Keratinocyte (primary cell): Measurements from ENCODE around the gene RASIP1. TPM values are rescaled to one million over a fixed set of nuclear protein-coding genes. Genes with fewer than 3 reads are reported as not detected.

ENCODE experiments used
- DNase-seq: peaks from one replicate; pipeline ENCODE4 v3.0.0-alpha.2; 2011; ENCODE audit warnings: low read depth, missing footprints, low spot score
- FAIRE-seq: peaks from 2 replicates; lab custom pipeline; 2011; peaks lifted over from hg19 to GRCh38; lab: Jason Lieb, UNC
- H2AFZ ChIP-seq: 2 replicates; pipeline ENCODE4 v1.6.0; 2012; ENCODE audit warnings: low read length, control low read depth, inconsistent platforms; ENCODE audit not compliant: control insufficient read depth
- H3K27ac ChIP-seq: 2 replicates; pipeline ENCODE4 v1.5.1; 2011; ENCODE audit warnings: low read length; ENCODE audit not compliant: control insufficient read depth, insufficient read depth
- H3K27me3 ChIP-seq: 3 replicates; pipeline ENCODE4 v1.6.0; 2011; ENCODE audit warnings: low read length; ENCODE audit not compliant: control insufficient read depth, insufficient read depth; ENCODE audit errors: extremely low read depth
- H3K36me3 ChIP-seq, 2 experiments: 2 replicates in 1 of 2; 3 replicates in 1 of 2; pipeline ENCODE4 v1.5.1; 2011; ENCODE audit warnings: low read length in 2 of 2, mild to moderate bottlenecking in 1 of 2; ENCODE audit not compliant: control insufficient read depth in 2 of 2, insufficient read depth in 2 of 2; ENCODE audit errors: extremely low read depth in 1 of 2
- H3K4me1 ChIP-seq: 3 replicates; pipeline ENCODE4 v1.5.1; 2011; ENCODE audit warnings: low read length; ENCODE audit not compliant: control insufficient read depth, insufficient read depth; ENCODE audit errors: extremely low read depth
- H3K4me2 ChIP-seq: 3 replicates; pipeline ENCODE4 v1.6.0; 2011; ENCODE audit warnings: low read depth, low read length; ENCODE audit not compliant: control insufficient read depth, insufficient read depth; ENCODE audit errors: extremely low read depth
- H3K4me3 ChIP-seq, 3 experiments: fragments of 200-600 bp in 1 of 3; sonication (generic) in 1 of 3; 2 replicates in 2 of 3; 3 replicates in 1 of 3; pipeline ENCODE4 v1.5.1; 2011 to 2016; ENCODE audit warnings: low read length in 3 of 3, mild to moderate bottlenecking in 3 of 3, control low read depth in 2 of 3, inconsistent platforms in 1 of 3, low read depth in 1 of 3, mixed read lengths in 1 of 3, mixed run types in 1 of 3, moderate library complexity in 1 of 3; ENCODE audit not compliant: control insufficient read depth in 2 of 3, insufficient read depth in 2 of 3; ENCODE audit errors: extremely low read depth in 1 of 3
- H3K79me2 ChIP-seq: 2 replicates; pipeline ENCODE4 v1.6.0; 2012; ENCODE audit warnings: low read length; ENCODE audit not compliant: control insufficient read depth, insufficient read depth
- H3K9ac ChIP-seq: 3 replicates; pipeline ENCODE4 v1.6.0; 2011; ENCODE audit warnings: low read length; ENCODE audit not compliant: control insufficient read depth, insufficient read depth; ENCODE audit errors: extremely low read depth
- H3K9me1 ChIP-seq: 3 replicates; pipeline ENCODE4 v1.6.0; 2011; ENCODE audit warnings: low read length; ENCODE audit not compliant: control insufficient read depth, insufficient read depth; ENCODE audit errors: extremely low read depth
- H3K9me3 ChIP-seq: 2 replicates; pipeline ENCODE4 v1.5.1; 2012; ENCODE audit warnings: low read depth, low read length; ENCODE audit not compliant: control insufficient read depth
- H4K20me1 ChIP-seq: 3 replicates; pipeline ENCODE4 v1.6.0; 2011; ENCODE audit warnings: low read length; ENCODE audit not compliant: control insufficient read depth, insufficient read depth; ENCODE audit errors: extremely low read depth
- EZH2 ChIP-seq: IDR thresholded peaks from one replicate; pipeline ENCODE4 v1.6.1; 2012; ENCODE audit warnings: inconsistent platforms, mild to moderate bottlenecking, low read length, moderate library complexity
- dilution Hi-C: fragments of 300-500 bp; cut with MboI; formaldehyde crosslinking; loops from one replicate; pipeline ENCODE4 v1.7.0; 2020; ENCODE audit warnings: low sequenced_read_pairs; ENCODE audit not compliant: extremely low pct_ligation_motif_present
- polyA plus RNA-seq, 5 experiments: library from polyadenylated mRNA; depleted of rRNA in 3 of 5; stranded (reverse) in 3 of 5; stranded (forward) in 1 of 5; unstranded in 1 of 5; fragments of >200 nt; gene quantifications; 1 replicate in 1 of 5; 2 replicates in 3 of 5; 3 replicates in 1 of 5; pipeline versions ENCODE4 v1.2.1 to v1.2.3, GENCODE V29; 2011 to 2012; ENCODE audit warnings: missing spikeins in 2 of 5, low read depth in 1 of 5, low replicate concordance in 1 of 5
- TF ChIP-seq, protein P1 (sequence below), 3 experiments: IDR thresholded peaks in 1 of 3; conservative IDR thresholded peaks in 1 of 3; optimal IDR thresholded peaks in 1 of 3; 2 replicates in 2 of 3; 3 replicates in 1 of 3; pipeline versions ENCODE3 to v1.5.1; 2011; ENCODE audit warnings: low read length in 3 of 3, mild to moderate bottlenecking in 3 of 3, moderate library complexity in 2 of 3, control low read depth in 1 of 3, inconsistent platforms in 1 of 3; ENCODE audit not compliant: insufficient read depth in 2 of 3; ENCODE audit errors: extremely low read depth in 1 of 3

RASIP1 gene
- polyA plus RNA-seq, 1 donor (not counting 4 experiments of a cell fraction or from before 2014, with no cell fraction given): 2.3 TPM

DNA sequence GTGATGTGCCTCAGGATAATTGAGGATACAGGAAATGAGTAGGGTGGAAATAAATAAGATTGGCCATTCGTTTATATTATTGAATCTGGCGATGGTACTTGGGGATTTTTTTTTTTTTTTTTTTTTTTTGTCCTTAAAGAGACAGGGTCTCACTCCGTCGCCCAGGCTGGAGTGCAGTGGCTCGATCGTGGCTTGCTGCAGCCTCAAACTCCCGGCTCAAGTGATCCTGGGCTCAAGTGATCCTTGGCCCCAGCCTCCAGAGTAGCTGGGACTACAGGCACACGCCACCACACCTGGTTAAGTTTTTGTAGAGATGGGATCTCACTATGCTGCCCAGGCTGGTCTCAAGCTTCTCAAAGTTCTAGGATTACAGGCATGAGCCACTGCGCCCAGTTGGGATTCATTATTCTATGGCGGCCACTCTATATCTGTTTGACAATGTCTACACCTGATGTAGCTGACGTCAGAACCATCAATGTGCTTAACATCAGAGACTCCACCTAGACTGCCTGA lies 18.2 kb downstream of the RASIP1 start:
- no peak overlapping the region for H3K4me3 ChIP-seq
- H3K9ac ChIP-seq: no peak overlapping the region
- no peak overlapping the region for H3K4me2 ChIP-seq
- no peaks in the 10 kb centered on the region for H3K9me1 ChIP-seq
- no peak for DNase-seq
- no peaks in the 10 kb centered on the region for H3K9me3 ChIP-seq
- no peak overlapping the region for H2AFZ ChIP-seq
- TF ChIP-seq, protein P1, sequence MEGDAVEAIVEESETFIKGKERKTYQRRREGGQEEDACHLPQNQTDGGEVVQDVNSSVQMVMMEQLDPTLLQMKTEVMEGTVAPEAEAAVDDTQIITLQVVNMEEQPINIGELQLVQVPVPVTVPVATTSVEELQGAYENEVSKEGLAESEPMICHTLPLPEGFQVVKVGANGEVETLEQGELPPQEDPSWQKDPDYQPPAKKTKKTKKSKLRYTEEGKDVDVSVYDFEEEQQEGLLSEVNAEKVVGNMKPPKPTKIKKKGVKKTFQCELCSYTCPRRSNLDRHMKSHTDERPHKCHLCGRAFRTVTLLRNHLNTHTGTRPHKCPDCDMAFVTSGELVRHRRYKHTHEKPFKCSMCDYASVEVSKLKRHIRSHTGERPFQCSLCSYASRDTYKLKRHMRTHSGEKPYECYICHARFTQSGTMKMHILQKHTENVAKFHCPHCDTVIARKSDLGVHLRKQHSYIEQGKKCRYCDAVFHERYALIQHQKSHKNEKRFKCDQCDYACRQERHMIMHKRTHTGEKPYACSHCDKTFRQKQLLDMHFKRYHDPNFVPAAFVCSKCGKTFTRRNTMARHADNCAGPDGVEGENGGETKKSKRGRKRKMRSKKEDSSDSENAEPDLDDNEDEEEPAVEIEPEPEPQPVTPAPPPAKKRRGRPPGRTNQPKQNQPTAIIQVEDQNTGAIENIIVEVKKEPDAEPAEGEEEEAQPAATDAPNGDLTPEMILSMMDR (optimal IDR thresholded peaks at IDR 0.05 in 1 of 3, IDR thresholded peaks at IDR 0.05 in 1 of 3, conservative IDR thresholded peaks at IDR 0.05 in 1 of 3; ENCODE audit: extremely low read depth in 1 of 3, insufficient read depth in 2 of 3, low read length in 3 of 3): no peak
- H3K27me3 ChIP-seq: no peaks in the 10 kb centered on the region
- dilution Hi-C loops: no loop called here
- H3K36me3 ChIP-seq: peaks cover 0 to 6% of the 10 kb centered on the region in 2 experiments
- FAIRE-seq: no peak
- H3K27ac ChIP-seq: no peak overlapping the region
- H3K79me2 ChIP-seq: no peaks in the 10 kb centered on the region
- H3K4me1 ChIP-seq: peaks cover 14% of the 10 kb centered on the region
- H4K20me1 ChIP-seq: no peaks in the 10 kb centered on the region

DNA sequence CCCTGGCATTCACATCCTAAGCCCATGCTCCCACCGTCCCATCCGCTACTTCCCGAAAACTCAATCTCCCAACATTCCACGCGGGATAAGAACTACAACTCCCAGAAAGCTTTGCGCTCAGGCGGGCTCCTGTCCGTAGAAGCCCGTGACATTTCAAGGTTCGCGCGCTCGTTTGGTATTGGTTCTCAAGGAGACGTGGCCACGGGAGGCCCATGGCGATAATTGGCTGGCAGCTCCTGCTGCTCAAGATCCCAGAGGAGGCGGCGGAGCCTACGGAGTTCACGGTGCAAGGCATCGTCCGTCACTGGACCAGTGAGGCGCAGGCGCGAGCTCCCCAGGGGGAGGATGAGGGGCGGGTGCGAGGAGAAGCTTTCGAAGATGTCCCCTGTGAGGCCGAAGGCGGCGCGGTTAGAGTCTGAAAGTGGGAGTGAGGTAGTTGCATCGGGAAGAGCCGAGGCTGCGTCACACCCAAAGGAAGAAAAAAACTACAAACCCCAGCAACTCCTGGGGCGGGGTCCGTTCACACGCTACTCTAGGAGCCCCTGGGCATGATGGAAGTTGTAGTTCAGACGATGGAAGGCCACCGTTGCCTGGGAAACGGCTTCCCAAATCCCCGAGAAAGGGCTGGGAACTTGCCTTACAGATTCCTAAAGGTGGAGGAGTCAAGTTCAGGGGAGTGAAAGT lies 19.7 kb downstream of the RASIP1 start:
- Histone ChIP-seq H3K27me3 (no peaks in the 10 kb centered on the region), H2AFZ (peak overlapping the region; percentile 96), H3K4me3 (peak overlapping the region; percentile 47 to 84 (median 81)), H3K9ac (peak overlapping the region; percentile 74), H3K4me1 (peaks cover 20% of the 10 kb centered on the region), H3K79me2 (no peaks in the 10 kb centered on the region), H3K27ac (peak overlapping the region; percentile 63), H3K4me2 (peak overlapping the region; percentile 90), H4K20me1 (no peaks in the 10 kb centered on the region), H3K36me3 (no peaks in the 10 kb centered on the region), H3K9me3 (no peaks in the 10 kb centered on the region), H3K9me1 (no peaks in the 10 kb centered on the region)
- dilution Hi-C loops: no loop called here
- FAIRE-seq (peak; percentile 95), DNase-seq (no peak)
- TF ChIP-seq EZH2: no peak
- TF ChIP-seq, protein P1 (optimal IDR thresholded peaks at IDR 0.05 in 1 of 3, IDR thresholded peaks at IDR 0.05 in 1 of 3, conservative IDR thresholded peaks at IDR 0.05 in 1 of 3; ENCODE audit: extremely low read depth in 1 of 3, insufficient read depth in 2 of 3, low read length in 3 of 3): no peak
